ENCODE data around the gene MDH1B. TPM values are rescaled to one million over a fixed set of nuclear protein-coding genes. Genes with fewer than 3 reads are reported as not detected.
"Not testable (repeated sequence)": the region's sequence is repeated elsewhere in the genome, so short reads cannot be mapped to it uniquely, and the experiment has no call there.

MDH1B gene
- total RNA-seq, 1 donor from 2014 or later = 2.5 TPM

DNA sequence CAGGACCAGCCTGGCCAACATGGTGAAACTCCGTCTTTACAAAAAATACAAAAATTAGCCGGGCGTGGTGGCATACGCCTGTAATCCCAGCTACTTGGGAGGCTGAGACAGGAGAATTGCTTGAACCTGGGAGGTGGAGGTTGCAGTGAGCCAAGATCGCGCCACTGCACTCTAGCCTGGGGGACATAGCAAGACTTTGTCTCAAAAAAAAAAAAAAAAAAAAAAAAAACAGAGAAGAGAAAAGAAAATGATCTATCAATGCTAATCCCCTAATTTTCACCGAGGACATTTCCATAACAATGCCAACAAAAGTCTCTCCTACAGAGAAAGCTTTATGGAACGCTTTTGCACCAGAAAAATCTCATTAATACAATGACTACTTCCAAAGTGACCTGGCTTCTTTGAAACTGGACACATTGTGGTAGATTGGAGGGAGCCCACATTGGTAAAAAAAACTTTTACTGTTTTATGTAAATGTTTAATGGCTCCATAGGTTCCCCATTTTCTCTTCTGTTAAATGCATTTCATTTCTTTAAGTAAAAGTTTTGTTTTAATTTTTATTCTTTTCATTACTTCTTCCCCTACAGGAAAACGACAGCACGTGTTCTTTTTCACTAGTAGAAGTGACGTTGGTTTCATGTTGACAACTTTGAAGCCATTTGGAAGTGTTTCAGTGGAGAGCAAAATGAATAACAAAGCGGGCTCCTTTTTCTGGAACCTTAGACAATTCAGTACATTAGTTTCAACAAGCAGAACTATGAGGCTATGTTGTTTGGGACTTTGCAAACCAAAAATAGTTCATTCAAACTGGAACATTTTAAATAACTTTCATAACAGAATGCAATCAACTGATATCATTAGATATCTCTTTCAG, 1.2 kb upstream of the MDH1B start:
- DNase-seq = no peak

DNA sequence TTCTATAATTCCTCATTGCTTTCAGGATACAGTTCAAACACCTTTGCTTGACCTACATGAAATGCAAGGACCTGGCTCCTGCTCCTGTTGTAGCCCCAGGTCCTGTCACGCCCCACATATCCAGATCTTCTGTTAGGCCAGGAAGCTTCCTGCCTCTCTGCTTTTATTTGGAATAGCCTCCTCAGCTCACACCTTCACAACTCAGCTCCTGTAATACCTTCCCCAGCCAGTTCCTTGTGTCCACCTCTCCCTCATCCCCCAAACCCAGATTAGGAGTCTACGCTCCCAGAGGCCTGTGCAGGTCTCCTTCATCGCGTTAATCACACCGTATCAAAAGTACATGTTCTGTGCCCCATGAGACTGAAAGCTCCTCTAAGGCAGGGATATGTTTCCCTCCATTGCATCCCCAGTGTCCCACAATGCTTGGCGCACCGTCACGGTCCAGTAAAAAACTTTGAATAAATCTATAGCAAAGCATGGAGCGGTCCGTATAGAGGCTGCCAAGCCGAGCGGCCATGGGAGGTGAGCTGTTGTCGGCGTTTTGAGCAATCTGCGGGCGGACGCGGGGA, 371 bp downstream of the MDH1B start:
- DNase-seq = no peak

DNA sequence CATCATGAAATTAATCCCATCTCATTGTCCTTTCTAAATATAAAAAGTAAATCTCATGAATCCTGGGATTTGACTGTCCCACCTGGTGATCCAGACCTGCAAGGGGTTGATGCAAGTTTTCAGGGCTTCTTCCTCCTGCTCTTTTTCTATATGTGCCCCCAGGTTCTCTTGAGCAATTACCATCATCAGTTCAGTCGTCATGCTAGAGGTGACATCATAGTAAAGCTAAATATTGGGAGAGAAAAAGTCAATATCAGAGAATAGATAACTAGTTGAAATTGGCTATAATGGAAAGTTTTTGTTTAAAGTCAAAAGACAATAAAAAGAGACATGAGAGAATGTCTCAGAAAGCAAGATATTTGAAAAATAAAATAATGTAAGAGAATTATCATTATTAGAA, 8.3 kb downstream of the MDH1B start:
- DNase-seq = no peak

DNA sequence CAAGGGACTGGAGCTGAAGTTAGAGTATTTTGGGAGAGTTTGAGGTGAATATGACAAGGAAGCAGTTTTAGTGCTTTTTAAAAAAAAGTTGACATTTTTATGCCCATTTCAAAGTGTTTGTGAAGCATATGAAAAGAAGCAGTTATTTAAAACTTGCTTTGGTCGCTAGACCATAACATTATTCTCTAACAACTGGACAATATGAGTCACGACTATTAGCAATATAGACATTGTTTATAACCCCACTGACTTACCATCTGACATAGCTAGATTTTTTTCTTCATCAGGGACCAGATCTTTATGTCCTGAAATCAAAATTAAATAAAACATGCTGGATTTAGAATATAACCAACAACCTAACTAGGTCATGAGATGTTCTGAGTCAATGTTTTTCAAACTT, 24.3 kb downstream of the MDH1B start:
- no peak for DNase-seq

DNA sequence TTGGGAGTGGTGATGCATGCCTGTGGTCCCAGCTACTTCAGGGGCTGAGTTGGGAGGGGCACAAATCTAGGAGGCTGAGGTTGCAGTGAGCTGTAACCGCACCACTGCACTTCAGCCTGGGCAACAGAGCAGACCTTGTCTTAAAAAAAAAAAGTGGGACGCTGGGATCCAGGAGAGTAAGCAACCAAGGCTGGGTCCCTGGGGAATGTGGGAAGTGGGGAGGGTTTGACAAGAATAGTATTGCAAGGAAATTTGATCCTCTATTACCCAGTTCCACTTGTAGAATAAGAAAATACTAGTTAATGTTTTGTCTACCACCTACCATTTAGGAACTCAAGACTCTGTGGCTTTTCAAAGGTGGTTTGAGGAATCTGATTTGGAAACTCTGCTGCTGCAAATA, 25.9 kb downstream of the MDH1B start:
- DNase-seq = no peak

DNA sequence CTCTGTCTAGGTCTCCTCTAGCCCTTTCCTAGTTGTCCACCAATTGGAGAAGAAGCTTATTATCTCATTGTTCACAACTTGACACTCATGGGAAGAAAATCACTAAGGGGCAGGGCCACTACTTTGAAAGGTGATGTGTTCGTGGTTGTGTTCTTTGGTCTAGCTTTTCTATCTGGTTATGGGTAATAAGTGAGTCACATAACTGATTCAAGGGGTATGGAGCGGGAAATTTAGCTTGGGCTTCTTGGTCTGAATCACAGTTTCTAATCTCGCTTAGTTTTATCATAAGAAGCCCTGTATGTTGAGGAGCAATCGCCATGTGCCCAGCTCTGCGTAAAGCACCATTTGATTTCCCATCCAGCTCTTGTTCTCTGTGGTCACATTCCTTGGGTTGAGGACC, 28.2 kb downstream of the MDH1B start:
- DNase-seq = no peak

DNA sequence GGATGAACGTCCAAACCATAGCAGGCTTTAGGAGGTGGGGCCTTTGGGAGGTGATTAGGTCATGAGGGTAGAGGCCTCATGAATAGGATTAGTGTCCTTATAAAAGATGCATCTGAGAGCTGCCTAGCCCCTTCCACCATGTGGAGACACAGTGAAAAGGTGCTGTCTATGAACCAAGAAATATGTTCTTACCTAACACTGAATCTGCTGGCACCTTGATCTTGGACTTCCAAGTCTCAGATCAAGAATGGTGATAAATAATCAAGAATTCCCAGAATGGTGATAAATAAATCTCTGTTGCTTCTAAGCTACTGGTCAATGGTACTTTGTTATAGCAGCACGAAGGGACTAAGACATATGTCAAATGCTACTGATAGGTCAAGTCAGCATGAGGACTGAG, 31.8 kb downstream of the MDH1B start:
- no peak for DNase-seq

DNA sequence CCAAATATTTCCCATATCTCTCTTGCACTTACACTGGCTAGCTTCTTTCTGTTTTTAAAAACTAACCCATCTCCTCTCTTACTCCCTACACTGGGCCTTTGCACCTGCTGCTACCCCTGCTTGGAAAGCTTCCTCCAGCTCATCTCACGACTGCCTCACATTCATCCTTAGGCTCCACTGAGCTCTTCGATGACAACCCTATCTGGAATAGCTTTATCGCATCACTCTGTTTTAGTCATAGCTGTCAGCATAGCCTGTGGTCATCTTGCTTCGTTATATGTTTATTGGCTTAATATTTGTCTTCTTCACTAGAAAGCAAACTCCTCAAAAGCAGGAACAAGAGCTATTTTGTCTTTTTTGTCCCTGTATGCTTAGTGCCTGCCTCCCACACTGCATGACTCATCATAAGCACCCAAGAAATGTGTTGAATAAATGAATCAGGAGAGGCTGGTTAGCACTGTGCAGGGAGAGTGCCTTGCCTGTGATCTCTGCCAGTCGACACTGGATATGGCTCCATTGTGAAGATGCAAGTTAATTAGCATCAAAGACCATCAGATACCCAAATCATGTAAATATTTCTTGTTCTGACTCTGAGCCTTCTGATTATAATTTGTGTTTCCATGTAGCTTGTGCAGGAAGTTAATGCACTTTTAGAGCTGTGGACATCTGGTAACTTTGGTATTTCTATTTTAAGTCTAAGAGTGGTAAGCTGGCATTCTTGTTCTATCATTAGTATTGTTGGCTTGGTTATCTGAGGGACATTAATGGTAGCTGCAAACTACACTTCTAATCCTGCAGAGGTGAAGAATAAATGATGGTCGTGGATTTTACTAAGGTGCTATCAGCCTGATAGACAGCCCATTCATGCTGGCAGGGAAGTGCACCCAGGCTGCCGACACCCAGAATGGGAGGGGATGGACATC, 36.6 kb downstream of the MDH1B start:
- peak; percentile 52 for DNase-seq

DNA sequence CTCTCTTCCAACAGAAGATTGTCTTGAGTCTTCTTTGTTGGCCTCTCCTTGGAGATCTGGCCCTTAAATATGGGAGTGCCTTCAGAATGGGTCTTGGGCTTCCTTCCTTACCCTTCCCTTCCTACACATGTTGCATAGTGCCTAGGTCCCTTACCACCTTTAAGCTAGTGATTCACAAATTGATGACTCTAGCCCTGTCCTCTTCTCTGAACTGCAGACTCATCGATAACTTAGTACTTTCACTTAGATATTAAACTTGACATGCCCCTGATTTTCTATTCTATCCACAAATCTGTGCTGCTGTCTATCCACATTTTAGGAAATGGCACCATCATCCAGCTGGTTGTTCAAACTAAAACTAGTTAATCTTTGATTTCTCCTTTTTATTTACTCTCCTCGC, 37.8 kb downstream of the MDH1B start:
- DNase-seq = no peak

DNA sequence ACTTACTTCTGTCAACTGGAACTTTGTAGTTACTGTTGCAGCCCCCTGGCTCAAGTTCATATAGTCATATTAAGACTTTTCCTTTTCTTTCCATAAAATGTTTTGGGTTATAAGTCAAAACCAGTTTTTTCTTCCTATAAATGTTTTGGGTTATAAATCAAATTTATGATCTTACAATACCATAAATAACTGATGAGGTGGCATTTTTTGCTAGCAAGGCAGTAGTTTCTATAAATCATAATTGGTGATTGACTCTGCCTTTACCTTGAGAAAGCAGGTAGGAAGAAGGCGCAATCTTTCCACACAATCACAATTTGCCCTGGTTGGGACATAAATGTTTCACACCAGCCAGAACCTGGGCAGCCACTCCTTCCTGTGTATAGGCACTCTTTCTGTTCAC, 41.8 kb downstream of the MDH1B start:
- no peak for DNase-seq

DNA sequence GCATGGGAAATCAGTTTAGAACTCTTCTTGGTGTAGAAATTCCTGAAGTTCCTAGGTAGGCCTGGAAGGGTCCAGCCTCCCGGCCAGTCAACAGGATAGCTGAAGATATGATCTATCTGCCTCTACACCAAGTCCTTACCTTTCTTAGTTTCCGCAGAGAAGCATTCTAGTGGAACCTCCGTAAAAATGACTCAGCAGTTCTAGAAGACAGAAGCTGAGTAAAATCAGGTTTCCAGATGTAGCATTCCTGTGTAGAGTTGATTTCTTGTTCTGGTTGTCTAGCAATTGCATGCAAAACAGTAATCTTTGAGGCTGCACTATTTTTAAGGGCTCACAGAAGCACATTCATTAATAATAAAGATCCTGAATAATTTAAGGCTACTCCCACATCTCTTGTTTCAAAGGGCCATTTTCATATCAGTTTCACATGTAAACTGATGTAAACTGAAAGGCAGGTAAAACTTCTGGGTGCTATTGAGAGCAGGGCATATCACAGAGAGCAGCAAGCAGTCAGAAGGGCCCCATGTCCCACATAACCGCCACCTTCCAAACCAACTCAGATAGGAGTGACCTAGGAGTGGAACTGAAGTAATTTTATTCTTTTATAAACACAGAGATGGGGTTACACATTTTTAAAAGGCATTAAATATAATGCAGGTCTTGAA, 43.7 kb downstream of the MDH1B start:
- no peak for DNase-seq

DNA sequence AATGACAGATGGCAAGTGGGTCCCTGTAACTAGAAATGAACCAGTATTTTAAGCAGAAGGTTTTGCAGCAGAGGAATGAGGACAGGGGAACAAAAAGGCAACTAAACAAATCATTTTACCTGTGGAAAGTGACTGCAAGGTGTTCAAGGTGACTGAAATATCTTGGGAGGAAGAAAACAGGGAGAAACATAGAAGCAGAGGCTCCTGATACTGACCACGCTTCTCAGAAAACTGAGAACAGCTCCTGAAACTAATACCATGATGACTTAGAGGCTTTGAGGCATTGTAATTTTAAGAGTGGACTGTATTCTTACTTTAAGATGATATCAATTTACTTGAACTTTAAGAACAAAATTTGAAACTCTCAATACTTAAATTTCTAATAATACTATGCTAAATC, 46.8 kb downstream of the MDH1B start, which contains the start of gene DYTN:
Gene DYTN, minus strand, starts transcription at position 101 of the 400 bp plus-strand sequence. CDS start 117 bp downstream, outside the sequence.
- no peak for DNase-seq

DNA sequence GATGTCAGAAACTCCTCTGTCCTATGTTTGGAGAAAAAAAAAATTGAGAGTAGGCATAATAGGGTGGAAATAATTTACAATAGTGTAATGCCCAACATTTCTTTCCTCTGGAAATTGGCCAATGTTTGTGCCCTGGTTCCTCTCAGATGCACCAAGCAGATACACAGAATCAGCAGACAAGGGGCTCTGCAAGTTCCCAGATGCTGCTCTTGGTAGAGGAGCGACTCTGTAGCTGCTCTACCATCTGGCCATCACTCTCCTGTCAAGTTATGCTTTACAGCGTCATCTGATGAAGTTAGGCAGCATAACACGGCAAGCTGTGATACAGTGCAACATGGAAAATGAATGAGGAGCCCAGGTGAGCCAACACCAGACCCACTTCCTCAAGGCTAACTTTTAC, 48.5 kb downstream of the MDH1B start:
- DNase-seq = no peak

DNA sequence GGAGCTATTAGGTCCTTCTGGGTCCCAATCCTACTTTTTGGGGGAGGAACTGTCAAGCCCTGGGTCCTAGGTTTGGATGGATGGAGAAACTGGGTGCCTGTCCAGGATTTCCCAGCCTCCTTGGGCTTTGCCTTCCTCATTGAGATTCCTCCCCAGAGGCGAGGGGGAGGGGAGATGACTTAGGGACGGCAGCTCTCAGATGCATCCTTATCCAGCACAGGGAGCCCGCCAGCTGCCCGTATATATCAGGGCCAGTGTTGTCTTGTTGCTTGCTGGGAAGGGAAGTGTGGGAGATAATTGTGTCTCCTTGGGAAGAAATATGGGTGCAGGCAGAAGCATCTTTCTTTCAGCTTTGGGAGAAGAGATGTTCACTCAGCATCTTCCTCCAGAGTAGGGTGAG, 49.9 kb downstream of the MDH1B start:
- DNase-seq = not testable (repeated sequence)

DNA sequence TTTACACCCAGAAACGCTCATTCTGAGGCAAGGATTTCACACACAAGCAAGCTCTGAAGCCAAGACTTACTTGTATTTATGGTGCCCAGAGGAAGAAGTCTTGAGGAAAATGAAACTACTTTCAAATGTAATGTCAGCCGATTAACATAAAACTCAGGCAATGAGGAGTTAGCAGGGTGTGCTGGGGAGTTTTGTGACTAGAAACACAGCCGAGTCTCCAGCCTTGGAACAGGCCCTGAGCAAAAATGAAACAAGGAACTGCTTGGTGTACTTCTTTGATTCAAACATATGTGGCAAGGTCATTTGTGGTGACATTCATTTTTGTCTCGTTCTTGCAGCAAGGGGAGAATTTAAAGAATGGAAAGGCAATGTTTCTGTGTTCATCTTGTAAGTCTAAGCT, 51.4 kb downstream of the MDH1B start:
- DNase-seq = no peak

DNA sequence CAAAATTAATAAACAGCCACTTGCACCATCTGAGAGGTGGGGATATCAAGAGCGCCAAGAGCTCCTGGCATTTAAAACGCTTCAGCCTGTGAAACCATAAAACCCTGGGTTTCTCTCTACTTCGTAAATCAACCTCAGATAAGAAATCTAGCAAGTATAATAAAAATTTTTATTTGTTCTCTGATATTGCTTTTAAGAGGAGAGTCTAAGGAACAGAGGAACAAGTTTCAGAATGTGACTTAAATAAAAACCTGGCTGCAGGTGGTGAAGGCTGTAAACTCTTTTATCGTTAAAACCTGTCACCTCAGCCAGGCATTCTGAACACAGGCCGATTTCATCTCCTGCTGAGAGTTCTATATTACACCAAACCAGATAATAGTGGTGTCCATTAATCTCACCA, 56.8 kb downstream of the MDH1B start:
- DNase-seq = no peak

DNA sequence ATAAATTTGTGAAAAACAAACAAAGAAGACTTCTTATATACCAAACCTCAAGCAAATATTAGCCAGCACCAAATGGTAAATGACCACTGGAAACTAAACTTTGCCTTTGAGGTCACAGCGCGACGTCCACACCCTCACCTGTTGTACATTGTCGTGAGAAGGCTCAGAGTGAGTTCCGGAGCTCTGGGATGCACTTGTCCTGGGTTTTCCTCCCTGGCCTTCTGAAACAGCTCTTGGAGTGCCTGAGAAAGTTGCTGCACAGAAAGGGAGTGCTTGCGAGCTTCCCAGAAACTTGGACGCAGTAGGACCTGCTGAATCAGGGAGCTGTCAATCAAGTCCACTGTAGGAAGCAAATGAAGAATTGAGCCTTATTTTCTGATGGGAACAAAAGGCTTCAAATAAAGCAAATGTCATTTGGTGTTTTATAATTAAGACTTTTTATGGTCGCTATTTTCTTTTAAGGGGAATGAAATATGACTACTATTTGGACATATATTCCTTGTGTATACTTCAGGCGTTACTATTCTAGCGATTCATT, 57.9 kb downstream of the MDH1B start:
- DNase-seq = no peak

DNA sequence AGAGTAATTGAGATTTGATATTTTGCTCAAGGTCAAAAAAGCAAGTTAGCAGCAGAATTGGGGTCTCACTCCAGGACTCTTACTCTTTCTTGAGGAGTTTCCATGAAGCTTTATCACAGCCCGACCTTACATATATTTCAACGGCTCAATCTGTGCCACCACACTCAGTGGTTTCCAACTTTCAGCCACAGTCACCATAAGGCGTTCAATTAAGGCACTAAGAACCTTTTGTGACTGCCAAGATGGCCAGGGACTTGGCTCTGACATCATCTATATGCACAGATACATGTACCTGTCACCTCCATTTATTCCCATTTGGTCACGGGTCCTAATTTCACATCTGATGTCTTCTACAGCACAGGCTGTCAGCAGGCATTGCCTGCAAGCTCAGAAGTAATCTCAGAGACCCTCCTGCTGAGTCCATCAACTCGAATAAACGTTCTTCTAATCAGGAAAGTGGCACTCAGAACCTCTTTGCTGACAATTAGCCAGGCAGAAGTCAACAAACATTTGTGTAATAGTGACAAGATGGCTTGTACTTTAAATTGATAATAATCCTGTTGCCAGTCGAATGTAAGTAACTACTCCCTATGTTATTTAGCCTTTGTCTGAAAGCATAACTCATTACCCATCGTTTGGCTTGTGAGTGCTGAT, 63.0 kb downstream of the MDH1B start:
- no peak for DNase-seq

DNA sequence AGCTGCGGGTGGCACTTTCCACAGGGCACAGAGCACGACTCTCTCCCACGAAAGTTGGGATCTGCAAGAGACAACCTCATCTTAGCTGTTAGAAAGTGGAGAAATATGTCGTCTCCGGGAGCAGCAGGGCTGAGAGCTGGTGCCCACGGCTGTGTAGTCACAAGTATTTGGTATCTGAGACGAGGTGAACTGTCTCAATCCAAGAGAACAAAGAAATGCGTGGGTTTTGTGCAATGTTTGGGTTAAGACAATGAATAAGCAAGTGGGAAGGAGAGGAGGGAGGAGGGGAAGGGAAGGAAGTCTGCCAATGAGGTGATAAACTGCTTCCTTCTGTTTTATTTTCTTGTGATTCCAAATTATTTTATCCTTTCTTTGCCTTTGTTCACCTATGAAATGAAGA, 65.0 kb downstream of the MDH1B start:
- DNase-seq = no peak

DNA sequence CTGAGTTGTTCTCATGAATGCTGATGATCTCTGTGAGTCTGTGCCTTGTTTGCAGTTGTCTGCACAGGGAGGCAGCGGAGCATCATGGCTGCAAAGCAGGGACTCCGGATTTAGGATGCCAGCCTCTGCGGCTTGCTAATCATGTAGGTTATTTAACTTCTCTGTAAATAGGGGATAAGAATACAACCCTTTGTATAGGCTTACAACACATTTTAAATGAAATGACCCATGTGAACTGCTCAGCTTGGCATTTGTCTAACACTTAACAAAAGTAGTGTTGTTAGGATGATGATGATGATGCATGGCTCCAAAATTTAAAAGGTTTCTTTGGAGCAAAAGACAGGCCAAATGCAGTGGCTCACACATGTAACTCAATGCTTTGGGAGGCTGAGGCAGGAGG, 66.3 kb downstream of the MDH1B start:
- DNase-seq = no peak

DNA sequence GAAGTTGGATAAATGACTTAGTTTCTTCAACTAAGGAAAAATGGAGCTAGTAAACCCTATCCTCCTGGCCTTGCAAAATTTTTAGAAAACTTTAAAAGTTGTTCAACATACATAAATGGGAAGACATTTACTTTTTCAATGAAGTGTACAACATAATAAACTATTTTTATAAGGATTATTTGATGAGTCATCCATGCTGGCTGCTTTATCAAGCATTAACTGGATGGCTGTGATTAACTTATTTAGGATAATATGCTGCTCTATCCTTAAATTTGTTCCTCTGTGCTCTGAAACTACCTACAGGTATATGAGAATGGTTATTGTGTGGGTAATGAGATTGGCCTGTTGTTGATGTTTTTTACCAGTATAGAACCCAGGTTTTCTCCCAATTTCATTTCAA, 68.2 kb downstream of the MDH1B start:
- DNase-seq = no peak
